T-helper 2 cell (primary cell): Measurements from ENCODE around the gene TPH1.
A peak's percentile ranks its signal among the peaks of the same experiment; 100 is the strongest.

ENCODE experiments used
- DNase-seq, 5 experiments: peaks; one replicate each; pipeline versions ENCODE4 v3.0.0 to v3.0.0-alpha.2; 2012 to 2022
- total RNA-seq, 2 donors: gene quantifications; one replicate each; lab custom pipeline; 2026; lab: John Stamatoyannopoulos, UW

The TPH1 gene
- 1.2 to 1.4 reads per million in 2 donors for total RNA-seq

- no peak for DNase-seq
These were observed at the start of gene TPH1 for GRCh38 chr11:18046116-18046777. TPH1 (minus strand) TSS chr11:18046269; CDS start chr11:18040762, 5,507 bp downstream.

- DNase-seq: no peak
These were observed 47.9 kb upstream of the TPH1 start for GRCh38 chr11:18093959-18094358.

GRCh38 chr11:18091731-18092130 is 45.7 kb upstream of the TPH1 start:
- no peak for DNase-seq

- no peak for DNase-seq
These were observed 42.9 kb upstream of the TPH1 start for GRCh38 chr11:18088966-18089365.

- no peak for DNase-seq
These were observed 42.3 kb upstream of the TPH1 start for GRCh38 chr11:18088366-18088765.

GRCh38 chr11:18081551-18081950 is 35.5 kb upstream of the TPH1 start:
- DNase-seq: no peak

GRCh38 chr11:18080451-18080850 is 34.4 kb upstream of the TPH1 start:
- DNase-seq: no peak

GRCh38 chr11:18078909-18079308 is 32.8 kb upstream of the TPH1 start:
- DNase-seq: no peak

GRCh38 chr11:18075444-18075843 is 29.4 kb upstream of the TPH1 start:
- no peak for DNase-seq

GRCh38 chr11:18071098-18071705 is 25.1 kb upstream of the TPH1 start:
- DNase-seq: no peak

- DNase-seq: no peak
These were observed 21.3 kb upstream of the TPH1 start for GRCh38 chr11:18067372-18067771.

GRCh38 chr11:18066626-18067025 is 20.6 kb upstream of the TPH1 start:
- no peak for DNase-seq

GRCh38 chr11:18065572-18065971 is 19.5 kb upstream of the TPH1 start:
- DNase-seq: no peak

- no peak for DNase-seq
These were observed 18.5 kb upstream of the TPH1 start for GRCh38 chr11:18064450-18065054.

- DNase-seq: no peak
These were observed 17.9 kb upstream of the TPH1 start for GRCh38 chr11:18063862-18064434.

- DNase-seq: peak in 1 of 5 experiments; percentile 10
These were observed 17.1 kb upstream of the TPH1 start for GRCh38 chr11:18063125-18063524.

GRCh38 chr11:18061351-18061750 is 15.3 kb upstream of the TPH1 start:
- DNase-seq: no peak

- no peak for DNase-seq
These were observed 10.6 kb upstream of the TPH1 start for GRCh38 chr11:18056561-18057181.

- DNase-seq: no peak
These were observed 8.5 kb upstream of the TPH1 start for GRCh38 chr11:18054511-18055103.

GRCh38 chr11:18050848-18051247 is 4.8 kb upstream of the TPH1 start:
- DNase-seq: no peak

GRCh38 chr11:18036456-18036855 is 9.6 kb downstream of the TPH1 start:
- DNase-seq: no peak

GRCh38 chr11:18027475-18027874 is 18.6 kb downstream of the TPH1 start:
- peak in 1 of 5 experiments; percentile 18 for DNase-seq

GRCh38 chr11:18022419-18022818 is 23.6 kb downstream of the TPH1 start:
- no peak for DNase-seq
